ENCODE results near the gene SLC25A19. TPM values are rescaled to one million over a fixed set of nuclear protein-coding genes. Genes with fewer than 3 reads are reported as not detected.
"Not testable (repeated sequence)": the region's sequence is repeated elsewhere in the genome, so short reads cannot be mapped to it uniquely, and the experiment has no call there.

The SLC25A19 gene
- total RNA-seq, 1 donor from 2014 or later = 13.1 TPM

DNA sequence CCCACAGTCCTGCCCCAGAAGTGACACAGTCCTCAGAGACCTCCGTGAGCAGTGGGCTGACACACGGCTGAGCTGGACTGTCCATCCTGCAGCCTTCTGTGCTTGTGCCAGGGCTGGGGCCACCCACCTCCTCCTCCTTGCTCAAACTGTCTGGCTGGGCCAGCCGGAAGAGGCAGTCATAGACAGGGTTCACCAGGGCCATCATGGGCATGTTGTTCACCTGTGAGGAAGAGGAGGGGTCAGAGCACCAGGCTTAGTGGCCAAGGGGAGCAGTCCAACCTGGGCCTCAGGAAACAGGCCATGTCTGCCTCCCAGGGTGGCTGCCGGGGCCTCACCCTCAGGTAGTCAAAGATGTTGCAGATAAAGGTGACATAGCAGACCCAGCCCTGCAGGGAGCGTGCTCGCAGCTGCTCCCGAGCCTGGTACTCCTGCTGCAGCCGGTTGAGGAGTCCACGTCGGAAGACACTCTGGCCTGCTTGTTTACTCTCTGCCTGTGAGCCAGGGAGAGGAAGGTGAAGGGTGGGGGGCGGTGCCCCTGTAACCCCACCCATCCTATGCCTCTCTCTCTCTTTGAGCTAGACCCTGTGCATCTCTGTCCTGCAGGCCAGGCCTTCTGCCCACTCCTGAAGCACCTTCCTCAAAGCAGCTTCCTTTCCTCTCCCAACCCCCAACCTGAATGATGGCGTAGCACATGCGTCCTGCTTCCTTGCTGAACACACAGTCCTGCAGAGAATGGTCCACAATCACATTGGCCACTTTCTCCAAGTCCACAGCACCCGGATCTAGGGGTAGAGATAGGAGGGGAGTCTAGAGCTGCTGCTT is 21.6 kb downstream of the SLC25A19 start:
- no peak for DNase-seq

DNA sequence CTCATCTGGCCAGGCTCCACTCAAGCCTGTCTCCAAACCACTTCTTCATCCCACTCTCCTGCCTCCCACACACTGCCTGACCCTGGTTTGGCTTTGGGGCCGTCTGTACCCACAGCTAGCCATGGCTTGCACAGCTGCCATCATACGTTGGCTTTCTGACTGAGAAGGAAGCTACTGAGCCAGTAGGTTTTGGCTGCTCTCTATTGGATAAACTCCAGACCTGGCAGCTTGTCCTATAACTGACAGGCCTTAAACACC is 22.2 kb downstream of the SLC25A19 start:
- DNase-seq = no peak

DNA sequence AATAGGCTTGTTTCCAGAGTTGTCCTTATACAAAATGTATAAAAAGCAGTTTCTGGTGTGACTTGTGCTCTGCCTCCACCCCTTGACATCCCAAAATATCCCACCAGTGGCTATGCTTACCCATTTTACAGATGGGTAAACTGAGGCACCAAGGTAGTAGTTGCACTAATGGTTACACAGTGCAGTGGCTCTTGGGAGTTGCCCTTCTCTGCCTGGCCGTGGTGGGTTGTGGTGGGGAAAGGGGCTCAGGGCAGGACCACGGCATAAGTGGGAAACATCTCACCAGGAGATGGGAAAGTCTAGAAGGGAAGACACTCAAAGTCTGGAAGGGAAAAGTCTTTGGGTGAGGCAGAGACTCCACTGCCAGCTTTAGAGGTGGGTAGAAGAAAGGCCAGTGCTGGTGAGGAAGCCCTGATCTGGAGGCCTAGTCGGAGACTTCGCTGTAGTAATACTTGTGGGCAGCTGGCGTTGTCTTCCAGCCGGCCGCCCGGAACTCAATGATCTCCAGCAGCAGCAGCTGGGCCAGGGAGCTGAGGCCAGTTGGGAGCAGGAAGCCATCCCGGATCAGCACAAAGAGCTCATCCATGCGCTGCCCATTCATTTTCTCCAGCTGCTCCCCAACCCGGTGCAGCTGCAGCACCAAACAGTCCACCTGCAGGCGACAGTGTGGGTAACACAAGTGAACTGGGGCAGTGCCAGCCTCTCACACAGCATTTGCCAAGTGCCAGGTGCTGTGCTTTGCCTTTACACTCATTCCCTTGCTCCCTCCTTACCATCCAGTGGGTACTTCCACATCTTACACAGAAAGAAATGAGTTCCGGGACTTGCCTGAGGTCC is 22.7 kb downstream of the SLC25A19 start:
- no peak for DNase-seq

DNA sequence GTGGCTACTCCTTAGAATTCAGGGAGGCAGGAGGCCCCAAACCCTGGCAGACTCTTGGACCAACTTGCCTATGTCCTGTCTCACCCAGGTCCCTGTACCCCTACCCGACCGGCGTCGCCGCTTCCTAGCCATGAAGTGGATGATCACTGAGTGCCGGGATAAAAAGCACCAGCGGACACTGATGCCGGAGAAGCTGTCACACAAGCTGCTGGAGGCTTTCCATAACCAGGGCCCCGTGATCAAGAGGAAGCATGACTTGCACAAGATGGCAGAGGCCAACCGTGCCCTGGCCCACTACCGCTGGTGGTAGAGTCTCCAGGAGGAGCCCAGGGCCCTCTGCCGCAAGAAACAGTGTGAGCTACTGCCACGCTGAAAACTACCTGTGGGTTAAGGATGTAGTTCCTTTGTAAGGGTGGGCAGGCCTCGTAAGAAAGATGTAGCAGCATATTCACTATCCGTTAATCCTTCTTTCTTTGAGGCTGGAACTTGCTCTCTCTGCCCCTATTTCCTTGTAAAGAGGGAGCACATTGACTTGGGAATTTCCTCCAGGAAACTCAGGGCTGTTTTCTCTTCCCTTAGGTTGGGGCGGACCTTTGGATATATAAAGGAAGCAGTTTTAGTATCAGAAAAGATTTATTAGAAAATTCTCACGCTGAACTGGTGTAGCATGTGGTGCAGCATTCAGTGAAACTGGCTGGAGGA is 23.5 kb downstream of the SLC25A19 start:
- DNase-seq = peak; percentile 94

DNA sequence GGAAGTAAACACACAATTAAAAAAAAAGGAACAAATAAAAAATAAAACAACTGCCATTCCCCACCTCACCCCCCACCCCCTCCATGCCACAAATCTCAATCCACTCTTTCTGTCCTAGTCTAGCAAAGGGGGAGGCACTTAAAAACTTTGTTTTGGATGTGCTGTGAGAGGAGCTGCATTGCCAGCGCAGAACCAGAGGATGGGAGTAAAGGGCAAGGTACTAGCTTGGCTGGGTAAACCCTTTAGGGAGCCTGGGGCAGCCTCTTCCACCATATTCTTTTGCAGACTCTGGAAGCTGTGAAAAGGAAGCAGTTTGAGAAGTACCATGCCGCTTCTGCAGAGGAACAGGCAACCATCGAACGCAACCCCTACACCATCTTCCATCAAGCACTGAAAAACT is 26.2 kb downstream of the SLC25A19 start:
- DNase-seq = no peak

DNA sequence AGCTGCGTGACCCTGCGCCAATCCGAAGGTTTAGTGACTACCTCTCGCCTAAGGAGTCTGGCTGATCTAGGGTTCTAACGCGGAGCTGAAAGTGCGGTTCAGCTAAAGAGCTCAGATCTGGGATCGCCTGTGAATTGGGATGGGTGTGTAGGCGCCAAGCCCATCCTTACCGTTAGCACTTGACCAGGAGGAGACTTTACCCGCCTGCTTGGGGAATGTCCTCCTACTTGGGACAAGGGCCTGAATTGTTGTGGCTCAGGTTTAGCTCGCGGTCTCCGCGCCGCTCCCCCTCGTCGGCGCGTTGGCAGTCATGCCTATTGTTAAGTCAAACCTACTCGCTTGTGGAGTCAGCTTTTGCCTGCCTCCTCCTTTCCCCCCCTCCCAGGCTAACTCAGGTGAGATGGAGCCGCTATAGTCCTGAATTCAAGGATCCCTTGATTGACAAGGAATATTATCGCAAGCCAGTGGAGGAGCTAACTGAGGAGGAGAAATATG is 27.1 kb downstream of the SLC25A19 start:
- DNase-seq = no peak

DNA sequence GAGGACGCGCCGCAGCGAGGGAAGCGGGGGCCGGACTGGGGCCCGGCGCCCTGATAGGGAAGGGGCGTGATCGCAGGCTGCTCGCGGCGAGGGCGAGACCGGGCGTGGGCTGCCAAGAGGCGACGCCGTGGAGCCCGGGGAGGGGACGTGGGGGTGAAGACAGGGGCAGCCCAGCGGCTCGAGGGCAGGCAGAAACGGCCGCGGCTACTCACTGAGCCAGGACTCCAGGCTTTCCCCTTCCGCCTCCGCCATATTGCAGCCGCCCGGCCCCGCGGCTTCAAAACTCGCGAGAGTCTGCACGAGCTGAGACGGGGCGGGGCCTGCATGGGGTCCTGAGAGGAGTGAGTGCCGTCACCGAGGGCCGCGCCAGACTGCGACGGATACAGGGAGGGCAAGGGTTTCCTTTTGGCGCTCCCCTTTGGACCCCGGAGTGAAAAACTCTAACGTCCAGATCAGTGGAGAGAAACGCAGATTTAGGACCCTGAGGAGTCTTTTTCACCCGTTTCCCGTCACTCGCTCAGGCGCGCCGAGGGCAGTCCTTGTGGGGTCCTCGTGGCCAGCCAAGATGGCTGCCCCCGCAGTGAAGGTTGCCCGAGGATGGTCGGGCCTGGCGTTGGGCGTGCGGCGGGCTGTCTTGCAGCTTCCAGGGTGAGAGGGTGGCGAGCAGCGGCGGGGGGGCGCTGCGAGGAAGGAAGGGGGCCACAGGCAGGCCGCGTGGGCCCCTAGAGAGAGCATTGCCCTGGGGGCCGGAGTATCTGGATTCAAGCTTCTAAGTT is 27.7 kb downstream of the SLC25A19 start, which contains the start of the genes GGA3 and MRPS7:
Gene GGA3 (minus strand): TSS at position 271 of the 776 bp plus-strand sequence. CDS start 19 bp downstream, at position 252.
Gene MRPS7 (plus strand): TSS at position 544 of the 776 bp plus-strand sequence. CDS start 22 bp downstream, at position 566.
- peak; percentile 96 for DNase-seq

DNA sequence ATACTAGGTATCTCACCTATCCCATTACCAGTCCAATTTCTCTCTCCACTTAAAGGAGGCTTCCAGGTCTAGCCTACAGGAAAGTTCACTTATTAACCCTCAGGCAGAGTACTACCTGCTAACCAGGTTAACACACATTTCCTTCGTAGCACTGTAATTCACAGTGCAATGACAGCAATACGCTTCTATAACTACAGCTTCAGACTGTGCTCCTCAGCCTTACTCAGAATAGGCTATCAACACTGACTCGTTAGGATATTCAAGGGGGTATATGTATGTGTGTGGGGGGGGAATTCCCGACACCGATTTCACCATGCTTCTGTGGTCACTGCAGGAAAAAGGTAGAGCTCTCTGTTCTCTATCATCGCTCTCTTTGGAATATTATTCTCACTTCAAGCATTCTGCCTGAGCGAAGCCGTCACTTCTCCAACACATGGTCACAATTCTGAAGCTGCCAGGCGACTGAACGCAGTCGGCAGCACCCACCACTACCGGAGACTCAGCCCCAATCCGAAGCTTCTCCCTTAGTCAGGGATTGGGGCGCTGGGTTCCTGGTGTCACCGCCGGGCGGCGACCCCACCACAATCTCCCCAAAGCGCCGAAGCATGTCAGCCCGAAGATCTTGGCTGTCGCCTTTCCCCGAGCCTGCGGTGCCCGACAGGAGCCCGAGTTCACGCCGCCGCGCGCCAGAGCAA is 28.4 kb downstream of the SLC25A19 start:
- DNase-seq = no peak

DNA sequence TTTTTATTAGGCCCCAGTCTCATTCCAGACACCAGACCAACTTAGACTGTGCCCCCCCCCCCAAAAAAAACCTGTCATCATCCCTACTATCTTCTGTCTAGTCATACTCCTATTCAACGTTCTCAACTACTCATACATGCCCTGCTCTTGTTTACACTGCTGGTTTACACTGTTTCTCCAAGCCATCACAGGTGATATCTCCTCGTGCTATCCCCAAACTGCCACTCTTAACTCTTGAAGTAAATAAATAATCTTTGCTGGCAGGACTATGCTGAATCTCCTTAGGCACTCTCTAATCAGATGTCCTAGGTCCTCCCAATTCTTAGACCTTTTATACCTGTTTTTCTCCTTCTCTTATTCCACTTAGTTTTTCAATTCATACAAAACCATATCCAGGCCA is 32.0 kb downstream of the SLC25A19 start:
- not testable (repeated sequence) for DNase-seq

DNA sequence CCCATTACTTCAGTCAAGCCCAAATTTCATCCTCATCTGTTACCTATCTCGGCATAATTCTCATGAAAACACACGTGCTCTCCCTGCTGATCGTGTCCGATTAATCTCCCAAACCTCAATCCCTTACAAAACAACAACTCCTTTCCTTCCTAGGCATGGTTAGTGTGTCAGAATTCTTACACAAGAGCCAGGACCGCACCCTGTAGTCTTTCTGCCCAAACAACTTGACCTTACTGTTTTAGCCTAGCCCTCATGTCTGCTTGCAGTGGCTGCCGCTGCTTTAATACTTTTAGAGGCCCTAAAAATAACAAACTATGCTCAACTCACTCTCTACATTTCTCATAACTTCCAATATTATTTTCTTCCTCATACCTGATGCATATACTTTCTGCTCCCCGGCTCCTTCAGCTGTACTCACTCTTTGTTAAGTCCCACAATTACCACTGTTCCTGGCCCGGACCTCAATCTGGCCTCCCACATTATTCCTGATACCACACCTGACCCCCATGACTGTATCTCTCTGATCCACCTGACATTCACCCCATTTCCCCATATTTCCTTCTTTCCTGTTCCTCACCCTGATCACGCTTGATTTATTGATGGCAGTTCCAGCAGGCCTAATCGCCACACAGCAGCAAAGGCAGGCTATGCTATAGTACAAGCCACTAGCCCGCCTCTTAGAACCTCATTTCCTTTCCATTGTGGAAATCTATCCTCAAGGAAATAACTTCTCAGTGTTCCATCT is 33.1 kb downstream of the SLC25A19 start:
- DNase-seq = not testable (repeated sequence)

DNA sequence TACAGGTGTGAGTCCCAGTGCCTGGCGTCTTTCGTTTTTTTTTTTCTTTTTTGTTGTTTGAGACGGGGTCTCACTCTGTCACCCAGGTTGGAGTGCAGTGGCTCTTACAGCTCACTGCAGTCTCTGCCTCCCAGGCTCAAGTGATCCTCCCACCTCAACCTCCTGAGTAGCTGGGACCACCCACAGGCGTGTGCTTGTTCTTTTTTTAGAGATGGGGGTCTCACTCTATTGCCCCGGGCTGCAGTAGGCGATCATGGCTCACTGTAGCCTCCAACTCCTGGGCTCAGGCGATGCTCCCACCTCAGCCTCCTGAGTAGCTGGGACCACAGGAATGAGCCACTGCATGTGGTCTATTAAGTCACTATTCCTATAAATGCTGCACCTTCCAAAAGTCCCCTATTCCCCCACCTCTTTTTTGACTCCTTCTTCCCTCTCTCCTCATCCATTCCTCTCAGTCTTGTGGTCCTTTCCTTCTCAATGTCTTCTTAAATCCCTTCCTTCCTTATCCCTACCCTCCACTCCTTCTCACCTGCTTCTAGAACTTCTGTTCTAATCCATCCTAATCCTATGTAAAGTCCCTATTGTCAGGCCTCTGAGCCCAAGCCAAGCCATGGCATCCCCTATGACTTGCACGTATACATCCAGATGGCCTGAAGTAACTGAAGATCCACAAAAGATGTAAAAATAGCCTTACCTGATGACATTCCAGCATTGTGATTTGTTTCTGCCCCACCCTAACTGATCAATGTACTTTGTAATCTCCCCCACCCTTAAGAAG is 37.0 kb downstream of the SLC25A19 start:
- no peak for DNase-seq

DNA sequence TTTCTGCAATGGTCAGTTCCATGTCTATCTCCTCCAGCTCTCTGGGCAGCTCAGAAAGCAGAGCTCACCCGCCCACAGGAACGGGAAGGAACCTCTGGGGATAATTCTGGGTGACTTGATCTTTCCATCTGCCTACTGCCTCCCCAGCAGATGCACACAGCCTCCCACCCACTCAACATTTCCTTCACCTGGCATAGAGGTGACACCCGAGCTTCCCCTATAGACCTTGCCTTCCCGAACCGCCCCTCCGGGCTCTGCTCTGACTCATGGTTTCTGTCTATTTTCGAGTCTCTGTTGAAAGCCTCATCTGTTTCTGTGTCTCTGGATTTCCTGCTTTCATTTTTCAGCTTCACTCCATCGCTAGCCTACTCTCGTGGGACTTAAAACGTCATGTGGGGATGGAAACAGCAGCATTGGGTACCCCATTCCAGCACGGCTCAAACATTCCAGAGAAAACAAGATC is 39.2 kb downstream of the SLC25A19 start:
- DNase-seq = peak; percentile 74

DNA sequence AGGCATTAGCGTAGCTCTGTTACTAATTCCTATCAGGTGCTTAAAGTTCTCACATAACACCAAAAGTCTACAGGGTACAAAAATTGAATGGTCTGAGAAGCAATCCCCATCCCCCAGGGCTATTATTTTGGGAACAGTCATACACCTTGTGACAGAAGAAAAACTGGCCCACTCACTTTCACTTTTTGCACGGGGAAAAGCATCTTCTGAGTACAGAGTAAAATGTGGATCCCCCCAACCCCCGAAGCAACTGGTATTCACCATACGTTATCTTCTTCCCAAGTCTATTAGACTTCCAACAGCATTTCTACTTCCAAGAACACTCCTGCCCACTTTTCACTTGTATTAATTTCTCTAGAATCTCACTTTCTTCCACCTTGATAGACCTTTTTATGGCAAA is 39.7 kb downstream of the SLC25A19 start:
- no peak for DNase-seq

DNA sequence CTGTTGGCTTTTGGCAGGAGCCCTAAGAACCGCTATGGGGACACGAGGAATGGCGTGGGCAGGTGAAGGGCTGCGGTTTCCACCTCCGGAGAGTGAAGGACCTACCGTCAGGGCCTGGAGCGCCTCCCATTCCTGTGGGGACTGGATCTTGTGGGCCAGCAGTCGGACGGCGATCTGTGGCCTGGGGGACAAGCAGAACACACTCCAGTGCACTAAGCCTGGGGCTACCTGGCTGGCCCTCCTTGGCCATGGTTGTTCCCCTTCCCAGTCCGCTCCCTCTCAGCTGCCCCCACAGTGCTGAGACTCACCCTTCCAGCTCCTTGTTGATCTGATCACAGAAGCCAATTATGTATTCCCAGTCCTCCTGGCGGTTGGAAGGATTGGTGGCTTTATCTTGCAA is 42.8 kb downstream of the SLC25A19 start:
- DNase-seq = no peak

DNA sequence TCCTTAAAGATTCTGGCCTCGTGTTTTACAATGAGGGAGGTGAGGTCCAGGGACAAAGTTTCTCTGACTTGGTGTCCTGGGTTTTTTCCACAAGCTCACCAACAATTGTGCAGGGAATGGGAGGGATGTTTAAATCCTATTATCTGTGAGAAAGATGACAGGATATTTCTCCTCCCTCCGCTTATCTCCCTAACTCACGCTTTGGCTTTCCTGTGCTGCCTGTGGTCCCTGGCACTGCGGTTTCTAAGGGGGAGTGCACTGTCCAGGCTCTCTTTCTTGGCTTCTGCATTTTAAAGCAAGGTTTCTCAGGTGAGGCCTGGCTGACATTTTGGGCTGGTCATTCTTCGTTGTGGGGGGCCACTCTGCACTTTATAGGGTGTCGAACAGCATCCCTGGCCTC is 44.2 kb downstream of the SLC25A19 start:
- no peak for DNase-seq

DNA sequence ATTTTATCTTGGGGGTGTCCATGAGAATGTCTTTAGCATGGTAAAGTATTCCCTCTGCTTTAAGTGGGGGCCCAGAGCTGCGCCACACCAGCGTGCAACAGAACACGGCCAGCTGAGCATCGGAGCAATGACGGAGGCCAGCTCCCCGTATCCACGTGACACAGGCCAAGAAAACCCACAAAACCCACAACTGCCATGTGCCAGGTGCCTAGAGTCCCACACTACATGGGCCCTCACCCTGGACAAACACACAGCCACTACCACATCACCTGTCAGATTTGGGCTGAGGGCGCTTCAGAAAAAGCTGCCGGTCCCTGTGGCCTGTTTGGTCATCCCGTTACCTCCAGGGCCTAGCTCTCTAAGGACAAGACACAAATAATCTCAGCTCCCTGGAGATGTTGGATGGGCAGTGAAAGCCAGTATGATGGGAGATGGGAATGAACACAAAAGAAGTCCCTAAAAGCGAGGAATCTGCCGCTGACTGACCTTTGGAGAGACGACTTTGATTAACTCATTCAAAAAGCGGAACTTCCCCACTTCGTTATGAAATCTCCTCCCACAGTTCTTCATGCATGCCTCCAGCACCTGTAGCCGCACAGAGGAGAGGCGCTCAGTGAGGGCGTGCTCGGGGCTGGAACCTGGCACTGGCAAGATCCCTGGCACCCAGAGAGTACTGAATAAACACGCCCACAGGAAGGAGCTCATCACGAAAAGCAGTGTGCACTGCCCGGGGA is 44.9 kb downstream of the SLC25A19 start:
- DNase-seq = no peak

DNA sequence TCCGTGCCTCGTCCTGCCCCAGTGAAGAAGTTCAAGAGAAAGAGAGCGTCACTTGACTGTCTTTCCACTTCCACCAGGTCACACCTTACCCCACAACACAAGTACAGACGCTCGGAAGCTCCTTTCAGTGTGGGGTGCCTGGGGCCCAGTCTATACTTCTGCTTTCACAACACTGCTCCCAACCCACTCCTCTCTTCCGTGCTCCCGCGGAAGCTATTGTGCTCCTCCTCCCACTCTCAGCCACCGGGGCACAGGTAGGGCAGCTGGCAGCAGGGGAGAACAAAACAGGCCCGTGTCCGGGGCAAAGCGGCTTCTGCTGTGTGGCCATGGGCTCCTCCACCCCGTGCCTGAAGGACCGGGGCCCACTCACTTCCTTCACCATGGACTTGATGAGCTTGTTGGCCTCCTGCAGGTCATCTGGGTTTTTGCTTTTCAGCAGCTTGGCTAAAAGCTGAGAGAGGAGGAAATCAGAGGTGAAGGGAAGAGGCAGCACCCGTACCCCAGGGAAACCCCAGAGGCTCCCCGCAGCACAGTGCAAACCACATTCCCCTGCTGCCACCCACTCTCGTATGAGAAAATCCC is 46.7 kb downstream of the SLC25A19 start:
- DNase-seq = no peak

DNA sequence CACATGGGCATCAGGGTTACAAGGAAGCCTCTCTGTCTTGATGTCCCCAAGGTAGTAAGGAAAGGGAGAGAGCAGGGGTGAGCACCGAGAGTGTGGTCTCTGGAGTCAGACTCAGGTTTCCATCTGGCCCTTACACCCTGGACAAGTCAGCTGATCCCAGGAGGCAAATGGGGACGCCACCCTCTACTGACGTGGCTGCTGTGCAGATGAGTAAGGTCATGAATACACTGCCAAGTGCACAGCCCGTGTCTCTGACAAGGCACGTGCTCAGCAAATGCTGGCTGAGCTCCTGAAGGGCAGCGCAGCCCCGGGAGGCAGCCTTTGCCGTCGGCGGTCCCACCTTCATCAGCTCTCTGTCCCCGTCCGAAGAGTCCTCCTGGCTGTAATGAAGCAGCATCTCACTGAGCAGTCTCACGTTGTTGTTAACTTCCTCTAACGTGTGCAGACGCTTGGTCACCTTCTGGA is 47.2 kb downstream of the SLC25A19 start:
- no peak for DNase-seq

DNA sequence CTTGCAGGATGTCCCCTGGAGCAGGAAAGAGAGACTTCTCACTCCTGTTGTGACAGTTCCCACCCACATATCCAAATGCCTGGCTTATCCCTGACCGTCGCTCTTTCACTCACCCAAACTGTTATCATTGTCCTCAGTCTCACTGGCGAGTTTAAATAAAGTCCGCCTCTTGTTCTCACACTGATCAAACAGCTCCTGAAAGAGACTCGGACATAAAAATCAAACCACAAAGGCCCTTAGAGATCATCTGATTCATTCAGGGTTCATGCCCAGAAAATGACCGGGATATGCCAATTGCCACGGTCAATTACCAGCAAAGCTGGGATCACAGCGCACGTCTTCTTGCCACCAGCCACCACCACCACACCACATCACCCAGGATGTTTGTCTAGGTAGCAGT is 47.7 kb downstream of the SLC25A19 start:
- no peak for DNase-seq
